ENCODE data around the gene RESP18.

DNA sequence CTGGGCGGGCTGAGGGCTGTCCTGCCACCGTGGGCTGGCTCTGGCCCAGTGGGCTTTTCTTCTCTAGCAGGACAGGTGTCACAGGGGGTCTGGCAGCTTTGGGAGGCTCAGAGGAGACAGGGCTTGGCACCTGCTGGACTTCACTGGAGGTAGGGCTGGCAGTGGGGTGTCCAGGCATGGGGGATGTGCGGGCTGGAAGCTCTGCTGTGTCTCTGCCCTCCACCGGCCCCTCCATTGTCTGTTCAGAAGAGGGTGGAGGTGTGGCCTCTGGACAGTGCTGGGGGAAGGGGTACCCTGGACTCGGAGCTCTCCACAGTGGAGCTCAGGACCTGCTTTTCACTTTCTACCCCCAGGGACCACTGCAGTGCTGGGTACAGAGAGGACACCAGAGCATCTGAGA, 32.5 kb downstream of the RESP18 start:
- TF ChIP-seq, protein P1, sequence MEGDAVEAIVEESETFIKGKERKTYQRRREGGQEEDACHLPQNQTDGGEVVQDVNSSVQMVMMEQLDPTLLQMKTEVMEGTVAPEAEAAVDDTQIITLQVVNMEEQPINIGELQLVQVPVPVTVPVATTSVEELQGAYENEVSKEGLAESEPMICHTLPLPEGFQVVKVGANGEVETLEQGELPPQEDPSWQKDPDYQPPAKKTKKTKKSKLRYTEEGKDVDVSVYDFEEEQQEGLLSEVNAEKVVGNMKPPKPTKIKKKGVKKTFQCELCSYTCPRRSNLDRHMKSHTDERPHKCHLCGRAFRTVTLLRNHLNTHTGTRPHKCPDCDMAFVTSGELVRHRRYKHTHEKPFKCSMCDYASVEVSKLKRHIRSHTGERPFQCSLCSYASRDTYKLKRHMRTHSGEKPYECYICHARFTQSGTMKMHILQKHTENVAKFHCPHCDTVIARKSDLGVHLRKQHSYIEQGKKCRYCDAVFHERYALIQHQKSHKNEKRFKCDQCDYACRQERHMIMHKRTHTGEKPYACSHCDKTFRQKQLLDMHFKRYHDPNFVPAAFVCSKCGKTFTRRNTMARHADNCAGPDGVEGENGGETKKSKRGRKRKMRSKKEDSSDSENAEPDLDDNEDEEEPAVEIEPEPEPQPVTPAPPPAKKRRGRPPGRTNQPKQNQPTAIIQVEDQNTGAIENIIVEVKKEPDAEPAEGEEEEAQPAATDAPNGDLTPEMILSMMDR (IDR thresholded peaks at IDR 0.05; ENCODE audit: poor library complexity, severe bottlenecking) = no peak
- TF ChIP-seq EZH2 (IDR thresholded peaks at IDR 0.05; ENCODE audit: borderline replicate concordance, insufficient read depth, low read length, poor library complexity, severe bottlenecking) = no peak
- TF ChIP-seq, protein P2, sequence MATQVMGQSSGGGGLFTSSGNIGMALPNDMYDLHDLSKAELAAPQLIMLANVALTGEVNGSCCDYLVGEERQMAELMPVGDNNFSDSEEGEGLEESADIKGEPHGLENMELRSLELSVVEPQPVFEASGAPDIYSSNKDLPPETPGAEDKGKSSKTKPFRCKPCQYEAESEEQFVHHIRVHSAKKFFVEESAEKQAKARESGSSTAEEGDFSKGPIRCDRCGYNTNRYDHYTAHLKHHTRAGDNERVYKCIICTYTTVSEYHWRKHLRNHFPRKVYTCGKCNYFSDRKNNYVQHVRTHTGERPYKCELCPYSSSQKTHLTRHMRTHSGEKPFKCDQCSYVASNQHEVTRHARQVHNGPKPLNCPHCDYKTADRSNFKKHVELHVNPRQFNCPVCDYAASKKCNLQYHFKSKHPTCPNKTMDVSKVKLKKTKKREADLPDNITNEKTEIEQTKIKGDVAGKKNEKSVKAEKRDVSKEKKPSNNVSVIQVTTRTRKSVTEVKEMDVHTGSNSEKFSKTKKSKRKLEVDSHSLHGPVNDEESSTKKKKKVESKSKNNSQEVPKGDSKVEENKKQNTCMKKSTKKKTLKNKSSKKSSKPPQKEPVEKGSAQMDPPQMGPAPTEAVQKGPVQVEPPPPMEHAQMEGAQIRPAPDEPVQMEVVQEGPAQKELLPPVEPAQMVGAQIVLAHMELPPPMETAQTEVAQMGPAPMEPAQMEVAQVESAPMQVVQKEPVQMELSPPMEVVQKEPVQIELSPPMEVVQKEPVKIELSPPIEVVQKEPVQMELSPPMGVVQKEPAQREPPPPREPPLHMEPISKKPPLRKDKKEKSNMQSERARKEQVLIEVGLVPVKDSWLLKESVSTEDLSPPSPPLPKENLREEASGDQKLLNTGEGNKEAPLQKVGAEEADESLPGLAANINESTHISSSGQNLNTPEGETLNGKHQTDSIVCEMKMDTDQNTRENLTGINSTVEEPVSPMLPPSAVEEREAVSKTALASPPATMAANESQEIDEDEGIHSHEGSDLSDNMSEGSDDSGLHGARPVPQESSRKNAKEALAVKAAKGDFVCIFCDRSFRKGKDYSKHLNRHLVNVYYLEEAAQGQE (IDR thresholded peaks at IDR 0.05; ENCODE audit: borderline replicate concordance) = no peak
- no peak for TF ChIP-seq TAF1 (IDR thresholded peaks at IDR 0.05; ENCODE audit: low read depth)
- TF ChIP-seq POLR2AphosphoS5 (IDR thresholded peaks at IDR 0.05) = no peak
